Activated naive CD4-positive, alpha-beta T cell treated with anti-CD3 and anti-CD28 coated beads, Interleukin-2, amount 50 U/mL, for 24 hours (primary cell): ENCODE results near the gene OR1L8.
"Not testable (repeated sequence)": the region's sequence is repeated elsewhere in the genome, so short reads cannot be mapped to it uniquely, and the experiment has no call there.

ENCODE experiments used
- H3K27ac Mint-ChIP-seq: one replicate; pipeline ENCODE4 v1.8.0; 2021; ENCODE audit warnings: mild to moderate bottlenecking, mixed read lengths
- H3K27me3 Mint-ChIP-seq: one replicate; pipeline ENCODE4 v1.8.0; 2021; ENCODE audit warnings: mixed read lengths
- H3K36me3 Mint-ChIP-seq: one replicate; pipeline ENCODE4 v1.8.0; 2021; ENCODE audit warnings: mixed read lengths
- H3K4me1 Mint-ChIP-seq: one replicate; pipeline ENCODE4 v1.8.0; 2021; ENCODE audit warnings: mixed read lengths
- H3K4me3 Mint-ChIP-seq: one replicate; pipeline ENCODE4 v1.8.0; 2021; ENCODE audit warnings: mild to moderate bottlenecking, mixed read lengths
- H3K9me3 Mint-ChIP-seq: one replicate; pipeline ENCODE4 v1.8.0; 2021; ENCODE audit warnings: mixed read lengths

Gene OR1L8

GRCh38 chr9:122537066-122537465 lies 46.1 kb downstream of the OR1L8 start:
- H3K4me1 Mint-ChIP-seq, H3K27ac Mint-ChIP-seq, H3K9me3 Mint-ChIP-seq, H3K27me3 Mint-ChIP-seq, H3K36me3 Mint-ChIP-seq, H3K4me3 Mint-ChIP-seq: not testable (repeated sequence)

- no peaks in the 10 kb centered on the region for H3K27me3 Mint-ChIP-seq
- no peak overlapping the region for H3K4me3 Mint-ChIP-seq
- no peaks in the 10 kb centered on the region for H3K9me3 Mint-ChIP-seq
- H3K36me3 Mint-ChIP-seq = no peaks in the 10 kb centered on the region
- no peaks in the 10 kb centered on the region for H3K4me1 Mint-ChIP-seq
- H3K27ac Mint-ChIP-seq = no peak overlapping the region
These were observed 47.0 kb downstream of the OR1L8 start for GRCh38 chr9:122536134-122536533.

- H3K9me3 Mint-ChIP-seq, H3K4me3 Mint-ChIP-seq: not testable (repeated sequence)
These were observed 52.0 kb downstream of the OR1L8 start for GRCh38 chr9:122531157-122531556.

GRCh38 chr9:122527193-122527592 lies 56.0 kb downstream of the OR1L8 start, which contains the start of gene OR1N1:
Gene OR1N1 (minus strand): TSS chr9:122527293. CDS start chr9:122527293, 0 bp downstream.
- Mint-ChIP-seq H3K9me3 (no peaks in the 10 kb centered on the region), H3K27ac (no peak within 1 kb of the TSS), H3K27me3 (peaks cover 10% of the 10 kb centered on the region), H3K36me3 (no peaks in the 10 kb centered on the region), H3K4me3 (no peak within 1 kb of the TSS), H3K4me1 (no peaks in the 10 kb centered on the region)

More at GRCh38 chr9:122531157-122531556, 52.0 kb downstream of the OR1L8 start:
- not testable (repeated sequence) for H3K27ac Mint-ChIP-seq, H3K4me1 Mint-ChIP-seq, H3K27me3 Mint-ChIP-seq, H3K36me3 Mint-ChIP-seq

- Mint-ChIP-seq H3K4me3 (no peak overlapping the region), H3K27me3 (peaks cover 11% of the 10 kb centered on the region), H3K4me1 (no peaks in the 10 kb centered on the region), H3K36me3 (no peaks in the 10 kb centered on the region), H3K27ac (no peak overlapping the region), H3K9me3 (no peaks in the 10 kb centered on the region)
These were observed 56.6 kb downstream of the OR1L8 start for GRCh38 chr9:122526602-122527001.

GRCh38 chr9:122519376-122519775 lies 63.8 kb downstream of the OR1L8 start:
- no peak overlapping the region for H3K27ac Mint-ChIP-seq
- H3K27me3 Mint-ChIP-seq = peaks cover 7% of the 10 kb centered on the region
- H3K4me1 Mint-ChIP-seq = no peaks in the 10 kb centered on the region
- H3K36me3 Mint-ChIP-seq = no peaks in the 10 kb centered on the region
- H3K4me3 Mint-ChIP-seq = no peak overlapping the region
- H3K9me3 Mint-ChIP-seq = no peaks in the 10 kb centered on the region

GRCh38 chr9:122518841-122519240 lies 64.3 kb downstream of the OR1L8 start, which contains the start of gene OR1J4:
Gene OR1J4 (plus strand): TSS chr9:122519141. CDS start chr9:122519141, 0 bp downstream.
- H3K27me3 Mint-ChIP-seq = peaks cover 7% of the 10 kb centered on the region
- no peaks in the 10 kb centered on the region for H3K4me1 Mint-ChIP-seq
- no peaks in the 10 kb centered on the region for H3K9me3 Mint-ChIP-seq
- H3K4me3 Mint-ChIP-seq = no peak within 1 kb of the TSS
- H3K27ac Mint-ChIP-seq = no peak within 1 kb of the TSS
- H3K36me3 Mint-ChIP-seq = no peaks in the 10 kb centered on the region

- H3K36me3 Mint-ChIP-seq = no peaks in the 10 kb centered on the region
- H3K27ac Mint-ChIP-seq = no peak overlapping the region
- H3K4me1 Mint-ChIP-seq = no peaks in the 10 kb centered on the region
- H3K9me3 Mint-ChIP-seq = no peaks in the 10 kb centered on the region
- H3K27me3 Mint-ChIP-seq = peaks cover 5% of the 10 kb centered on the region
- H3K4me3 Mint-ChIP-seq = no peak overlapping the region
These were observed 65.0 kb downstream of the OR1L8 start for GRCh38 chr9:122518226-122518625.
